Mucosa of gallbladder (tissue), 1 donor: Measurements from ENCODE around the gene AGMAT. TPM values are rescaled to one million over a fixed set of nuclear protein-coding genes. Genes with fewer than 3 reads are reported as not detected.

Source experiments
- DNase-seq: peaks from one replicate; pipeline ENCODE4 v3.0.0-alpha.2; 2020; ENCODE audit warnings: low spot score
- total RNA-seq: library from RNA; stranded (reverse); gene quantifications from one replicate; pipeline ENCODE4 v1.2.1, GENCODE V29; 2021
- donor health status: DM: no; HTN: no; CAD: no.

The AGMAT gene, protein sequence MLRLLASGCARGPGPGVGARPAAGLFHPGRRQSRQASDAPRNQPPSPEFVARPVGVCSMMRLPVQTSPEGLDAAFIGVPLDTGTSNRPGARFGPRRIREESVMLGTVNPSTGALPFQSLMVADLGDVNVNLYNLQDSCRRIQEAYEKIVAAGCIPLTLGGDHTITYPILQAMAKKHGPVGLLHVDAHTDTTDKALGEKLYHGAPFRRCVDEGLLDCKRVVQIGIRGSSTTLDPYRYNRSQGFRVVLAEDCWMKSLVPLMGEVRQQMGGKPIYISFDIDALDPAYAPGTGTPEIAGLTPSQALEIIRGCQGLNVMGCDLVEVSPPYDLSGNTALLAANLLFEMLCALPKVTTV
- 2.8 TPM for total RNA-seq

DNA sequence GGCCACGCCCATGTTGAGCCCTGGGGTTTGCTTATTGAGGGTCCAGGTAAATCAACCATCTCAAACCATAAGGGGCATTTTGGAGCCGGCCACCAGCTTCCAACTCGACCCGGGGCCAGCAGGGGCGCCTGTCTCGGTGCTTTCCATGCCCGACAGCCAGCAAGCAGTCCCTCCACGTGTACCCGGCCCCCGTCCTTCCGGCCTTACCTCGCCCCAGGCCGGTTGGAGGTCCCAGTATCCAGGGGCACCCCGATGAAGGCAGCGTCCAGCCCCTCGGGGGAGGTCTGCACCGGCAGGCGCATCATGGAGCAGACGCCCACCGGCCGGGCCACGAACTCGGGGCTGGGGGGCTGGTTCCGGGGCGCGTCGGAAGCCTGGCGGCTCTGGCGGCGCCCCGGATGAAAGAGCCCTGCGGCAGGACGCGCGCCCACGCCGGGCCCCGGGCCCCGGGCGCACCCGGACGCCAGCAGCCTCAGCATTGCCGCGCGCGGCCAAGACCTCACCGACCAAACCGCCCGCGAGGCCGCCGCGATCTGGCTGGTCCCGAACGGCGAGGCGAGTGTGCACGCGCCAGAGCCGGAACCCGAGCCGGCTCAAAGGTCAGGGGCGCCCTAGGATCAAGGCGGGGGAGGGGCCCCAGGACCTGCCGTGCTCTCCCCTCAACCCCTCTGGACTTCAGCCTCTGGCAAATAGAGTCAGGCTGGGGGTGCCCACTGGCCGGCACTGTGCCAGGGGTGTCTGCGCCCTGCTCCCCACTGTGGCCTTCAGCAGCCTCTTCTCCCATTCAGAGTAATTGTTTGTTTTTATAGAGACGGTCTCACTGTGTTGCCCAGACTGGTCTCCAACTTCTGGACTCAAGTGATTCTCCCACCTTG lies at the start of gene AGMAT:
Gene AGMAT (minus strand): TSS at position 563 of the 875 bp plus-strand sequence. CDS start 84 bp downstream, at position 479.
- DNase-seq, result peak; percentile 23

DNA sequence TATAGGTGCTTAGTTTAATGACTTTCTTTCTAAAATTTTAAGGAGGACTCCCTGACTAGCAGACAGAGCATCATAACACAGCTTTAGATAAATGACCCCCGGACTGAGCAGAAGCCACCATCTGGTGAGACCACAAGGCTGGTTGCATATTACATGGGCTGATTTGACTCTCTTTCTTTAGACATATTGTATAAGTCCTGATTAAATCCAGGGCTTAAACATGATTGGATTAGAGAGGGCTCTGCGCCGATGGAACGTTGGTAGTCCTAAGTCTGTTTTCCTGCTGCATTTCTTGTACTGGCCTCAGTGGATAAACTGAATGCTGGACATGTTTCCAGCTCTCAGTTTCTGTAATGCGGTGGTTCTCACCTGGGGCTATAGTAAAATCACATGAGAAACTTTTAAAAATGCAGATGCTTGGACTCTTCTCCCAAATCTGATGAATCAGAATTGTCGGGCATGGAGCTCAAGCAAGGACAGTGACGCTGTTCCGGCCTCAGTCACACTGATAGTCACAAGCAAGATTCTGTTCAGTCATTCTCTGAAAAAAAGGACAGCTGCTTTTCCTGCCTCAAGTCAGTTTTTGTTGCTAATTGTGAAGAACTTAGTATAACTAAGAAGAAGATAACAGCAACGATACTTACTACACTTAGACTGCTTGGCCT lies 49.0 kb upstream of the AGMAT start:
- DNase-seq, result no peak

DNA sequence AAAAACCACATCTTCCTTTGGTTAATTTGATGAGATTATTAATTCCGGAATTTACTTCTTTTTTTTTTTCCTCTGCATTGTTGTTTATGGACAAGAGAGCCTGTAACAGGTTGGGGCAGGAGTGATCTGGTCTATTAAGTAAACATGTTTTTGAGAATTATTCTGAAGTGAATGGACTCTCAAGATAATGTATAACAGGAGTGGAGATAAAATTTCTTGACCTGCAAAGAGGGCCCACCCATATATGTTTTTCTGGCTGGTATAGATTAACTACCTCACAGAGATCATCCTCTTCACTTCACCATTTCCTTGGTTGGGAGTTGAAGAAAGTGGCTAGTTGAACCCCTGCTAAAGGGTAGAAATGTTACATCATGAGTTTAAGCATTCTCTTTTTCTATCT lies 43.2 kb upstream of the AGMAT start:
- DNase-seq, result no peak

DNA sequence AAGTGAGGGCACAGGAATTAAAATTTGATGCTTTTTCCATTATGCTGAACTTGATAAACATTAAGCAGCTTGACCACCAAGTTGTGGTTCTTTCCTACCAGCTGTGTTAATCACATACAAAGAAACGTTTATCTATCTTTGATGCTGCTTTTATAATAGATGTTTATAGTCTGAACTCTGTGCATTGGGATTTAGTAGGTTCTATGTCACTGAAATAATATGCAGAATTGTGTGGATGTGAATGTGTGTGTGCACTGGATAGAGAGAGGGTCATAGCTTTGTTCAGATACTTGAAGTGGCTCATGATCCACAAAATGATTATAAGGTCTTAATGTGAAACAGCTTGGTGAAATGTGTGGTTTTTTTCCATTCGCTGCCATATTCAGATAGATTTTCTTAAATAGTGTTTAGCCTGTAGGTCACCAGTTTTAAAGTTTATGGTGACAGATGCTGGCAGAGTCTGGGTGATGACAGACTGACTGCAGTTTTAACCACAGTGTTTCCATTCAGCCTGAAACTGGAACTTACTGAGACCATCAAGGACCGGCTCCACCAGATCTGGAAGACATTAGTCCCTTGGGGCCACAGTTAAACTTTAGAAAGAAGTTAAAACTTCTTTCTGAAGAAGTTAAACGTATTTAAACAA lies 42.6 kb upstream of the AGMAT start:
- no peak for DNase-seq

DNA sequence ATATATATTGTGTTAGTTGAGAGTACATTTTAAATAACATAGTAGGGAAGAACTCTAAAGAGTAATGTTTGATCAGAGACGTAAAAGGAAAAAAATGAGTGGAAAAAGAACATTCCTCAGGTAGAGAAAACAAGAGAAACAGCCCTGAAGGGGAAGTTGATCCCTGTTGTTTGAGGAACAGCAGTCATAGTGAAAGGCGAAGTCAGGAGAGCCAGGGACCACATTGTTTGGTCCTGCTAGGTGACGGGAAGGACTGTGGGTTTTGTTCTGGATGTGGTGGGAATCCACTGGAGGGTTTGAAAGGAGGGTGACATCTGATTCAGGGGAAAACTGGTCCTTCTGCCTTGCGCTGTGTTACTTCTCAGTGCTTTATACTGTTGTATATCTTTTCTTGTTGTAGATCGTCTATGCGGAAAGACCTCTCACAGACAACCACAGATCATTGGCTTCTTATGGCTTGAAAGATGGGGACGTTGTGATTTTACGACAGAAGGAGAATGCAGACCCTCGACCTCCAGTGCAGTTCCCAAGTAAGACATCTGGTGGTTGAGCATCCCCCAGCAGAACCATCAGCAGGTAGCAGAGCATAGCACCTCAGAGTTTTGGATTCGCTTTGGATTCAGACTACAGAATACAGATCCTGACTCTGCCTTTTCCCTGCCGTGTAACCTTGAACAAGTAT lies 41.6 kb upstream of the AGMAT start:
- DNase-seq, result no peak

DNA sequence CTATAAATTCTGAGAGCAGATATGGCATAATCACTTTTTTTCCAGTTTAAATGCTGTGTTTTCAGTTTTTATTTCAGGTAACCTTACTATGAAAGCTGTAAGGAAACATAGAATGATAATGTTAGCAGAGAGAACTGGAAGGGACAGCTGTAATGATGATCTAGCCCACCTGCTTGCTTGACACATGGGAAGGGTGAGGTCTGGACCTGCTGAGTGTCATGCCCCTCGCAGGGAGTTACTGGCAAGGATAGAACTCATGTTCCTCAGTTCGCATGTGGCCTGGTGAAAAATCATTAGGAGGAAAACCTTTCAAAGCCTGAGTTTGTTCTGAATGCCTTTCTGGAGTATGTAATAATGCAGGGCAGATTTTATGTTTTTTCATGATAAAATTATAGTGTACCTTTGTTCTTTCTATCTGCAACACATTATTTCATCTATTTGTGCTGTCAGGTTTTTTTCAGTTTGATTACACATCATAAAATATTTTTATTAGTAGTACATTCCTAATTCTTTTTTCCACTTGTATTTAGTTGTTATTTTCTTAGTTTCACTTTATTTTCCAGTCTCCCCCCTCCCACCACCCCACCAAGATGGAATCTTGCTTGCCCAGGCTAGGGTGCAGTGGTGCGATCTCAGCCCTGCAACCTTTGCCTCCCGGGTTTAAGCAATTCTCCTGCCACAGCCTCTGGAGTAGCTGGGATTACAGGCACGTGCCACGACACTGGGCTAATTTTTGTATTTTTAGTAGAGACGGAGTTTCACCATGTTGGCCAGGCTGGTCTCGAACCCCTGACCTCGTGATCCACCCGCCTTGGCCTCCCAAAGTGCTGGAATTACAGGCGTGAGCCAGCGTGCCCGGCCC lies 40.4 kb upstream of the AGMAT start:
- no peak for DNase-seq

DNA sequence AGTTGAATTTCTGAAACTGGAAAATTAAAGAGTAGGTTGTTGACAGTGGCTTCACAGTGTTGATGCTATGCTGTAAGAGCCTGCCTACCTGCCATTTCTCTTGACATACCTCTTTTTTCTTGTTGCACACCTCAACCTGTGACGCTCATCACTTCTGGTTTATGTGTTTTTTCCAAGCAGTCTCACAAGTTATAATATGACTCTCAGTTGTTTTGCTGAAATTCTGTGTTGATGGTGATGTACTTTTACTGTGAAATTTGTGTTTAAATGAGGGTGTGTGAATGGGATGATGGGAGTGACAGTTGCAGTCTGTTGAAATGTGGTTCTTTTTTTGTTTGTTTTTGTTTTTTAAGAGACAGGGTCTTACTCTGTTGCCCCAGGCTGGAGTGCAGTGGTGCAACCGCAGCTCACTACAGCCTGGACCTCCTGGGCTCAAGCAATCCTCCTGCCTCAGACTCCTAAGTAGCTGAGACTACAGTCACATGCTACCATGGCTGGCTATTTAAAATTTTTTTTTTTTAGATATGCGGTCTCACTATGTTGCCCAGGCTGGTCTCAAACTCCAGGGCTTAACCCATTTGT lies 39.4 kb upstream of the AGMAT start:
- no peak for DNase-seq

DNA sequence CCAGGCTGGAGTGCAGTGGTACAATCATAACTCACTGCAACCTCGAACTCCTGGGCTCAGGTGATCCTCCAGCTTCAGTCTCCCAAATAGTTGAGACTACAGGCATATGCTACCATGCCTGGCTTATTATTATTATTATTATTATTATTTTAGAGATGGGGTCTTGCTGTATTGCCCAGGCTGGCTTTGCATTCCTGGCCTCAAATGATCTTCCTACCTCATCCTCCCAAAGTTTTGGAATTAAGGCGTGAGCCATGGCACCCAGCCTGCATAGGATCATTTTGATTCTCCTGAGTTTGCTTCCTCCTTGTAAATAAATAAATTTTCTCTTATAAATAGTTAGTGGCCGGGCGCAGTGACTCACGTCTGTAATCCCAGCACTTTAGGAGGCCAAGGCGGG lies 38.6 kb upstream of the AGMAT start:
- no peak for DNase-seq

DNA sequence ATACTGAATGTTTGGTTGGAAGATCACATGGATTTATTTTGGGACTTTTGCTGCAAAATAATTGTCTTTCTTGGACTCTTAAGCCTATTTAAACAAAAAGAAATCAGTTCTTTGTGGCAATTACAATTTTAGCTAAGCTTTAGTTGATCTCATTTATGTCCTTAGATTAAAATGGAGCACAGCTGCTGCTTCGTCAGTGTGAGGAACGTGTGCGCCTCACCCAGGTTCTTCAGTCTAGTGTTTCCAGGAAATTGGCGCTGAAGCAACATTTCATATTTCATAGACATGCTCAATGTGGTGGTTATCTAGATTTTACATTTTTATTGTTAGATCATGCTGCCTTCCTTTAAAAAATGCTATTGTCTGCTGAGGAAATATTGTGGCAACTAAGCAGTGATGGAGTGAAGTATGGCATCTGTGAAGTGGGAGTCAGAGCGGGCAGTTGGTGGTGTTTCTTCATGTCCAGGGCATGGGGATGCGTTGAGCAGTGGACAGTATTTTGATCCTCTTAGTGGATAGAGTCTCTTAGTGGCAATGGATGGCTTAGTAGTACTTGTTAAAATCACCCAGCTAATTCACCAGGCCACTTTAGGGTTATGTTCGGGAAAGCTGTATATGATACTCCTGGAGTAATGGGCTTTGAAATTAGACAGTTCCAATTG lies 38.0 kb upstream of the AGMAT start:
- no peak for DNase-seq

DNA sequence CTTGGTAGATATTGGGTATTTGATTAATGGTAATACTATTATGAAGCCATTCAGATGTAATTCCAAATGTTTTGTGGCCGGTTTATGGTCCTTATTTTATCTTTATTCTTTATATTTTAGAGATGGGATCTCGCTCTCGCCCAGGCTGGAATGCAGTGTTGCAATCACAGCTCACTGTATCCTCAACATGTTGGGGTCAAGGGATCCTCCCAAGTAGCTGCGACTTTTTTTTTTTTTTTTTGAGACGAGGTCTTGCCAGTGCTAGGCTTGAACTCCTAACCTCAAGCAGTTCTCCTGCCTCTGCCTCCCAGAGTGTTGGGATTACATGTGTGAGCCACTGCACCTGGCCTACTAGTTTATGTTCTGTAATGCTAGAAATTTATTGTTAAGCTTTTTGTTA lies 37.1 kb upstream of the AGMAT start:
- no peak for DNase-seq

DNA sequence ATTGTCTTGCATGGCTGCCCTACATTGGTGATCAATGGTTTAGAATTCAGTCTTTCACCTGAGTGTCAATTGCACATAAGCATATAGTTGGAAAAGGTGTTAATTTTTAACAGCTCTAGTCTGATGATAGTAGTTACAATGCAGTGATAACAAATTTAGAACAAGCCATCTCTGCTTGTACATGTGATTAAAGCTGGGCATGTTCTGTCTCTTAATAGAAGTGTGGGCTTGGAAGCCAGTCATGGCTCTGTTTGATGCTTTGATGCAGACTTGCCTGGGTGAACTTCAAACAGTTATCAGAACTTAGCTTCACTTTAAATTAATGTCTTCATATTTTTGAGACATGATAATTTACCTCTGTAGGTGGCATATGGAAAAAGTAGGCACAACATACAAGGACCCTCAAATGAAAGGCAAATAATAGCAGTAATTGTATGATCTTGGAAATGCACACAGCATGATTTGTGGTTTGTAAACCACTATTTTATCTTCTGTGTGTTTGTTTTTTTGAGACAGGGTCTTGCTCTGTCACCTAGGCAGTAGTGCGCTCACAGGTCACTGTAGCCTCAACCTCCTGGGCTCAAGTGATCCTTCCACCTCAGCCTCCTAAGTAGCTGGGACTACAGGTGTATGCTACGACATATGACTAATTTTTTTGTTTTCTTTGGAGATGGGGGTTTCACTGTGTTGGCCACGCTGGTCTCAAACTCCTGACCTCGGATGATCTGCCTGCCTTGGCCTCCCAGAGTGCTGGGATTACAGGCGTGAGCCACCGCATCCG lies 36.2 kb upstream of the AGMAT start:
- no peak for DNase-seq

DNA sequence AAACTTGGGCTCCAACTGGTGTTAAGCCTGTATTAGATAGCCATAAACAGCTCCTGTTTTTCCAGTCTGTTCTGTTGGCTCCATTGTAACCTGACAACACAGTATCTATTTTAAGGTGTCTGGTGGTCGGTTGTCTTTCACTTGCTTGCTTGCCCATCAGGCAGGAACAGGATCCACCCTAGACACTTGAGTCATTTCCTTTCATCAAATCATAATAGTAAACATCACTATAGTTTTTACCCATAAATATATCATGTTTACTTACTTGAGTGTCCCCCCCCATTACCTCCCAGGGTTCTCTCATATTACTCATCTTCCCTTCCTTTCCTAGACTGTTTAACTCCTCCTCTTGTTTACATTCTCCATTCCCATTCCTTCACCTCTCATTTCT lies 35.3 kb upstream of the AGMAT start:
- no peak for DNase-seq

DNA sequence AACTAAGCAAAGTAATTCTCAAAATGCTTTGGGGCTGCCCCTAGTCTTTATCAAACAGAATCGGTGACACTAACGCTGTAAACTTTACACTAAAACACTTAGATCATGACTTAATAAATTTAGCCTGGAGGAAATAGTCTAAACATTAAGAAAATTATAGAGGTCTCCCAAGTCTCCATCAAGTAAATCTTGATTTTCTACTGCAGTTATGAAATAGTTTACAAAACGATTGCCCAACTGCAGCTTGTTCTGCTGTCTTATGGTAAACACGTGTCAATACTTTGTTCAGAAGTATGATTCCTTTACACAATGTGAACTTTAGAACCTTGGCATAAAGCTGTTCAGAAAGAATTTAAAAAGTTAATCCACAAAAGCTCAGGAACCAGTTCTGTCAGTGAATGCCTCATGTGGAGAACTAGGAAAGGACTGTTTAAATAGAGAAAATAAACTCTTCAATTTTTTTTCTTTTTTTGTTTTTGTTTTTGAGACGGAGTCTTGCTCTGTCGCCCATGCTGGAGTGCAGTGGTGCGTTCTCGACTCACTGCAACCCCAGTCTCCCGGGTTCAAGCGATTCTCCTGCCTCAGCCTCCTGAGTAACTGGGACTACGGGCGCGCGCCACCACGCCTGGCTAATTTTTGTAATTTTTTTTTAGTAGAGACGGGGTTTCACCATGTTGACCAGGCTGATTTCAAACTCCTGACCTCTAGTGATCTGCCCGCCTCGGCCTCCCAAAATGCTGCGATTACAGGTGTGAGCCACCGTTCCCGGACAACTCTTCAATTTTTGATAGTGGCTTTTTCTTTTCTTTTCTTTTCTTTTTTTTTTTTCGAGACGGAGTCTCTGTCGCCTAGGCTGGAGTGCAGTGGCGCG lies 34.0 kb upstream of the AGMAT start:
- no peak for DNase-seq

DNA sequence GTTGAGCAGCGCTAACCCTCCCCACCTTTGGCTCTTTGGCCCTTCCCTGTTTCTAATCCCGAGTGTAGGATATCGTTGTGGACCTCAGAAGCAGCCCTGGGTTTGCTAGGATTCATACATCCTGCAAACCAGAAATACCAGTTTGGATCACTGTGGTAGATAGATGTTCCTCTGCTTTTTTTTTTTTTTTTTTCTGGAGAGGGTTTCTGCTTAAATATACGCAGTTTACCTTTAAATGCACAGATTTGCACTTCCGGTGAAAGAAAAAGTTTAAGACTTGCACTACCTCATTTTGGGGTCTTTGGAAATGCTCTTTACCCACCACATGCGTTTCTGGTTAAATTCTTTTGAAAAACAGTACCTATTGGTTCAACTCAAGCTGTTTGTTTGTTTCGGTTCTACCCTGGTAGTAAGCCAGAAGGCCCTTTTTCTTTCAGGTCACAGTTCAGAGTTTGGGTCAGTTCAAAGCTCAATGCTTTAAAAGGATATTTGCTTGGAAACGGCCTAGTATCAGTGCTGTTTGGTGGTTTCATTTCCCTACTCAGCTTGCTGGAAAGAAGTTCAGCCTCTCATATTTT lies 33.3 kb upstream of the AGMAT start:
- no peak for DNase-seq

DNA sequence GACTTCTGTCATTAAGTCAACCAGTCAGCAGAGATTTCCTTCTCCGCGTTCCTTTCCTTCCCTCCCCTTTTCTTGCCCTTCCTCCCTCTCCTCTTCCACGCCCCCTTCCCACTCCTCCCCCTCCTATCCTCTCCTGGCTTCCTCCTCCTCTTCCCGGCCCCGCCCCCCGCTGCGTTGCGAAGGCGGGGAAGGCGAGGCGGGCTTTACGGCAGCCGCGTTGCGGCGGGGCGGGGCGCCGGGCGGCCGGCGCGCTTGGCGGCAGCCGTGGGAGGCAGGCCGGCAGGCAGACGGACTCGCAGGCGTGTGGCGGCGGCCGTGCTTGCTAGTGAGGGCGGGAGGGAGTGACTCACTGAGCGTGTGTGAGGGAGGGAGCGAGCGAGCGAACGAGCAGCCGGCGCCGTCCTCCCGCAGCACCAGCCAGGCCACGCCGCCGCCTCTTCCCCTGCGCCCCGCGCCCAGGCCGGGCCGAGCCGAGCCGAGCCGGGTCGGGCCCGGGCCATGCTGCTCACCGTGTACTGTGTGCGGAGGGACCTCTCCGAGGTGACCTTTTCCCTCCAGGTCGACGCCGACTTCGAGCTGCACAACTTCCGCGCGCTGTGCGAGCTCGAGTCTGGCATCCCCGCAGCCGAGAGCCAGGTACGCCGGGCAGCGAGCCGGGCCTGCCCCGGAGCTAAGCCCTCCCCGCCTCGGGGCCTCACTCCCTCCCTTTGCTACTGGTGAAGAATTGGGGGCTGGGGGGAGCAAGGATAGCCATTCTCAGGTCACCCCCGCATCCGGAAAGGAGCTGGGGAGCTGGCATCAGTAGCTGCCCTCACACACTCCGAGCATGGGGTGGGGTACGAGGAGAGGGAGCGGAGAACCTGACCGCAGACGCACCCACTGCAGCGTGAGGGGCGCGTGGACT lies 32.6 kb upstream of the AGMAT start, which contains the start of gene DDI2:
Gene DDI2 (plus strand): TSS at position 286 of the 904 bp plus-strand sequence. CDS start 213 bp downstream, at position 499.
- DNase-seq, result peak; percentile 96
